Kidney (tissue), 14 donors: ENCODE measurements around the gene ATG16L1. TPM values are rescaled to one million over a fixed set of nuclear protein-coding genes. Genes with fewer than 3 reads are reported as not detected.

ENCODE experiments used
- DNase-seq, 5 donors: peaks; one replicate each; pipeline ENCODE4 v3.0.0-alpha.2; 2013 to 2020
- FAIRE-seq: peaks from 2 replicates; lab custom pipeline; 2012; peaks lifted over from hg19 to GRCh38; lab: Jason Lieb, UNC
- H3K27ac ChIP-seq, 2 donors: one replicate each; pipeline ENCODE4 v1.7.0; 2013; ENCODE audit warnings: low read depth in 2 of 2, low read length in 2 of 2, inconsistent platforms in 1 of 2
- H3K27me3 ChIP-seq: one replicate; pipeline ENCODE4 v1.7.1; 2013; ENCODE audit warnings: low read length, inconsistent platforms; ENCODE audit not compliant: control insufficient read depth, insufficient read depth
- H3K36me3 ChIP-seq, 3 donors: one replicate each; pipeline versions ENCODE4 v1.7.0 to v1.7.1; 2013; ENCODE audit warnings: low read length in 3 of 3, control low read depth in 1 of 3, inconsistent platforms in 1 of 3; ENCODE audit not compliant: insufficient read depth in 3 of 3, control insufficient read depth in 2 of 3
- H3K4me1 ChIP-seq, 3 donors: one replicate each; pipeline versions ENCODE4 v1.7.0 to v1.7.1; 2013; ENCODE audit warnings: low read length in 3 of 3, inconsistent platforms in 1 of 3, low read depth in 1 of 3; ENCODE audit not compliant: control insufficient read depth in 2 of 3, insufficient read depth in 2 of 3
- H3K4me3 ChIP-seq, 3 donors: one replicate each; pipeline versions ENCODE4 v1.7.0 to v1.8.1; 2013; ENCODE audit warnings: low read length in 3 of 3, control low read depth in 1 of 3, inconsistent platforms in 1 of 3
- H3K9ac ChIP-seq, 3 donors: one replicate each; pipeline versions ENCODE4 v1.7.0 to v1.7.1; 2013; ENCODE audit warnings: low read length in 3 of 3, control low read depth in 1 of 3, inconsistent platforms in 1 of 3
- H3K9me3 ChIP-seq, 3 donors: one replicate each; pipeline versions ENCODE4 v1.7.0 to v1.7.1; 2013; ENCODE audit warnings: low read length in 3 of 3, control low read depth in 1 of 3, inconsistent platforms in 1 of 3; ENCODE audit not compliant: control insufficient read depth in 2 of 3, insufficient read depth in 1 of 3
- CTCF ChIP-seq: IDR thresholded peaks from 3 replicates; pipeline ENCODE4 v1.5.1; 2012; ENCODE audit warnings: mild to moderate bottlenecking, moderate library complexity, borderline replicate concordance; ENCODE audit not compliant: insufficient read depth; ENCODE audit errors: extremely low read depth
- intact Hi-C: fragments of 100-400 bp; cut with DNase I; formaldehyde crosslinking; loops from one replicate; pipeline ENCODE4 v1.11.1; 2022
- polyA plus RNA-seq: library from polyadenylated mRNA; stranded (reverse); fragments of 350-450 nt; fragmentation: Illumina TruSeq; extraction: RNeasy Lipid Tissue Mini Kit (QIAGEN cat#74804); gene quantifications from one replicate; pipeline ENCODE4 v1.2.3, GENCODE V29; 2014; ENCODE audit warnings: low read depth, low replicate concordance; ENCODE audit not compliant: insufficient read depth
- total RNA-seq: library from RNA; stranded (reverse); fragmentation: NEBNext Ultra II Directional; extraction: Animal tissue kit (Norgen Biotek cat#: 25700); gene quantifications from one replicate; pipeline ENCODE4 v1.2.1, GENCODE V29; 2021
- donor health status: control.
- donor health status: control.
- donor health status: control.
- donor health status: control.
- donor health status: control.
- donor health status: DM: yes; HTN: yes; CAD: no.
- donor health status: Normal renal cell carcinoma (clear cell type).

The ATG16L1 gene
- total and polyA plus RNA-seq, 2 donors from 2014 or later = 11.7 to 30.8 TPM

GRCh38 chr2:233227346-233227978 lies 24.0 kb upstream of the ATG16L1 start:
- Histone ChIP-seq H3K27me3 (no peaks in the 10 kb centered on the region), H3K9ac (no peak overlapping the region), H3K27ac (no peak overlapping the region), H3K36me3 (no peaks in the 10 kb centered on the region), H3K4me1 (no peaks in the 10 kb centered on the region), H3K4me3 (no peak overlapping the region), H3K9me3 (no peaks in the 10 kb centered on the region)
- DNase-seq (no peak), FAIRE-seq (no peak)
- no peak for TF ChIP-seq CTCF
- intact Hi-C loops = no loop called here

GRCh38 chr2:233228376-233228775 lies 23.1 kb upstream of the ATG16L1 start:
- no peak overlapping the region for H3K4me3 ChIP-seq
- no peak overlapping the region for H3K9ac ChIP-seq
- no peaks in the 10 kb centered on the region for H3K4me1 ChIP-seq
- FAIRE-seq = no peak
- intact Hi-C loops = no loop called here
- no peak overlapping the region for H3K27ac ChIP-seq
- H3K36me3 ChIP-seq = no peaks in the 10 kb centered on the region
- no peak for DNase-seq
- no peaks in the 10 kb centered on the region for H3K27me3 ChIP-seq
- H3K9me3 ChIP-seq = no peaks in the 10 kb centered on the region
- TF ChIP-seq CTCF = no peak

GRCh38 chr2:233233618-233234230 lies 17.7 kb upstream of the ATG16L1 start:
- H3K4me3 ChIP-seq = no peak overlapping the region
- no peak for TF ChIP-seq CTCF
- H3K36me3 ChIP-seq = no peaks in the 10 kb centered on the region
- DNase-seq (no peak), FAIRE-seq (no peak)
- no peaks in the 10 kb centered on the region for H3K27me3 ChIP-seq
- no peaks in the 10 kb centered on the region for H3K4me1 ChIP-seq
- no peak overlapping the region for H3K9ac ChIP-seq
- intact Hi-C loops = no loop called here
- no peak overlapping the region for H3K27ac ChIP-seq
- no peaks in the 10 kb centered on the region for H3K9me3 ChIP-seq

GRCh38 chr2:233234264-233234663 lies 17.2 kb upstream of the ATG16L1 start:
- Histone ChIP-seq H3K4me3 (no peak overlapping the region), H3K27me3 (no peaks in the 10 kb centered on the region), H3K9ac (no peak overlapping the region), H3K9me3 (no peaks in the 10 kb centered on the region), H3K36me3 (no peaks in the 10 kb centered on the region), H3K27ac (no peak overlapping the region), H3K4me1 (no peaks in the 10 kb centered on the region)
- FAIRE-seq = no peak
- no peak for DNase-seq
- no peak for TF ChIP-seq CTCF
- intact Hi-C loops = no loop called here
